ENCODE results near the gene FARP1.
"Not testable (repeated sequence)": the region's sequence is repeated elsewhere in the genome, so short reads cannot be mapped to it uniquely, and the experiment has no call there.

FARP1 gene

DNA sequence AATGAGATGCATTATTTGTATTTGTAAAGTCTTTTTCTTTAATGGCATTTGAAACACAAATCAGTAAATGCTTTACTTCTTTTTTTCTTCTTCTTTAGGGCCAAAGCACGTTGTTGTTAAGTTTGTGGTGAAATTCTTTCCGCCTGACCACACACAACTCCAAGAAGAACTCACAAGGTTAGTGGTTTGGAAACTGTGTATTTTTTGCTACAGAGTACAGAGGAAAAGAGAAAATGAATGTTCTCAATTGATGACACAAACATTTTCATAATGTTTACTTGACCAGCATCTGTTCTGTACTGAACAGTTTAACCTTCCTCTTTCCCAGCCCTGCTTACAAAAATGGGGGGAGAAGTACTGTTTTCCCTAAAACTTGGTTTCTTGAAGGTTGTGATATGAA, 225.1 kb downstream of the FARP1 start:
- peaks cover 30% of the 10 kb centered on the region for H3K4me1 ChIP-seq (ENCODE audit: insufficient read depth, low read length)
- no peak overlapping the region for H3K4me3 ChIP-seq (ENCODE audit: low read length)
- no peak overlapping the region for H3K9ac ChIP-seq (ENCODE audit: low read depth, low read length)
- WGBS, result no CpG with 5 or more reads among the region's 2 CpGs
- H3K9me3 ChIP-seq (ENCODE audit: insufficient read depth, low read depth, low read length), result no peaks in the 10 kb centered on the region
- H3K27ac ChIP-seq (ENCODE audit: low read depth, low read length), result no peak overlapping the region
- H3K27me3 ChIP-seq (ENCODE audit: insufficient read depth, low read length), result no peaks in the 10 kb centered on the region
- H3K36me3 ChIP-seq (ENCODE audit: insufficient read depth, low read length), result peaks cover 12% of the 10 kb centered on the region

DNA sequence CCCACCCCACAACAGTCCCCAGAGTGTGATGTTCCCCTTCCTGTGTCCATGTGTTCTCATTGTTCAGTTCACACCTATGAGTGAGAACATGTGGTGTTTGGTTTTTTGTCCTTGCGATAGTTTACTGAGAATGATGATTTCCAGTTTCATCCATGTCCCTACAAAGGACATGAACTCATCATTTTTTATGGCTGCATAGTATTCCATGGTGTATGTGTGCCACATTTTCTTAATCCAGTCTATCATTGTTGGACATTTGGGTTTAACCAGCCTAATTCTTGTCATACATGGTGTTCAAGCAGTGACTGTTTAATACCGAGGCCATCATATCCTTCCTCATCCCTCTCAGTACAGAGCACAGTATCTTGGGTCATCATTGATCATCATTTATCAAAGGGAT, 226.6 kb downstream of the FARP1 start:
- not testable (repeated sequence) for H3K27ac ChIP-seq (ENCODE audit: low read depth, low read length); H3K27me3 ChIP-seq (ENCODE audit: insufficient read depth, low read length); H3K9ac ChIP-seq (ENCODE audit: low read depth, low read length); H3K9me3 ChIP-seq (ENCODE audit: insufficient read depth, low read depth, low read length); H3K4me3 ChIP-seq (ENCODE audit: low read length)
- H3K36me3 ChIP-seq (ENCODE audit: insufficient read depth, low read length), result peaks cover 14% of the 10 kb centered on the region
- 100% methylated on average over 1 of the region's 2 CpGs for WGBS
- H3K4me1 ChIP-seq (ENCODE audit: insufficient read depth, low read length), result peaks cover 33% of the 10 kb centered on the region

DNA sequence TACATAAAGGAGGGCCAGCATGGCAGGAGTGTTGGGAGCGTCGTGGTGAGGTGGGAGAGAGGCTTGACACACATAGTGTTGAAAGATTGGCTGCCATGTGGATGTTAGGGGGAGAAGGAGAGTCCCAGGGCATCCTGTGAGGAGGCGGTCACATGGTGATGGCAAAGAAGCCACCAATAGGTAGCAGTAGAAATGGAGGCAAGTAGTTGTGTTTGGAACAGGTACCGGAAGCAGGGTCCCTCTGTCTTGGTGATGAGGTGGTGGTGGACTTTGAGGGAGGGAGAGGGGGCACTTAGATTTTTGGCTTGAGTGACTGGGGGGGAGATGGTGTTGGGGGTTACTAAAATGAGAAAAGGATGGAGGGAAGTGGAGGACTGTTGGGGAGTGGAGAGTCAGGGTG, 227.4 kb downstream of the FARP1 start:
- H3K9ac ChIP-seq (ENCODE audit: low read depth, low read length), result no peak overlapping the region
- H3K4me3 ChIP-seq (ENCODE audit: low read length), result no peak overlapping the region
- 92% methylated on average over 4 of the region's 4 CpGs for WGBS
- no peaks in the 10 kb centered on the region for H3K9me3 ChIP-seq (ENCODE audit: insufficient read depth, low read depth, low read length)
- H3K27me3 ChIP-seq (ENCODE audit: insufficient read depth, low read length), result no peaks in the 10 kb centered on the region
- H3K27ac ChIP-seq (ENCODE audit: low read depth, low read length), result no peak overlapping the region
- peaks cover 33% of the 10 kb centered on the region for H3K4me1 ChIP-seq (ENCODE audit: insufficient read depth, low read length)
- peaks cover 14% of the 10 kb centered on the region for H3K36me3 ChIP-seq (ENCODE audit: insufficient read depth, low read length)

GRCh38 chr13:98370806-98371515, 228.1 kb downstream of the FARP1 start:
- no peaks in the 10 kb centered on the region for H3K9me3 ChIP-seq (ENCODE audit: insufficient read depth, low read depth, low read length)
- WGBS, result 92% methylated on average over 16 of the region's 16 CpGs
- no peaks in the 10 kb centered on the region for H3K27me3 ChIP-seq (ENCODE audit: insufficient read depth, low read length)
- H3K4me1 ChIP-seq (ENCODE audit: insufficient read depth, low read length), result peaks cover 27% of the 10 kb centered on the region
- H3K36me3 ChIP-seq (ENCODE audit: insufficient read depth, low read length), result peaks cover 14% of the 10 kb centered on the region
- no peak overlapping the region for H3K4me3 ChIP-seq (ENCODE audit: low read length)
- no peak overlapping the region for H3K27ac ChIP-seq (ENCODE audit: low read depth, low read length)
- H3K9ac ChIP-seq (ENCODE audit: low read depth, low read length), result no peak overlapping the region

GRCh38 chr13:98371516-98372023, 228.7 kb downstream of the FARP1 start:
- Histone ChIP-seq H3K27me3 (ENCODE audit: insufficient read depth, low read length) (no peaks in the 10 kb centered on the region), H3K36me3 (ENCODE audit: insufficient read depth, low read length) (peaks cover 14% of the 10 kb centered on the region), H3K9me3 (ENCODE audit: insufficient read depth, low read depth, low read length) (no peaks in the 10 kb centered on the region), H3K4me1 (ENCODE audit: insufficient read depth, low read length) (peaks cover 27% of the 10 kb centered on the region), H3K4me3 (ENCODE audit: low read length) (no peak overlapping the region), H3K9ac (ENCODE audit: low read depth, low read length) (no peak overlapping the region), H3K27ac (ENCODE audit: low read depth, low read length) (no peak overlapping the region)
- WGBS, result 94% methylated on average over 5 of the region's 5 CpGs

GRCh38 chr13:98372876-98373275, 230.0 kb downstream of the FARP1 start:
- no peaks in the 10 kb centered on the region for H3K27me3 ChIP-seq (ENCODE audit: insufficient read depth, low read length)
- no peak overlapping the region for H3K9ac ChIP-seq (ENCODE audit: low read depth, low read length)
- no peaks in the 10 kb centered on the region for H3K9me3 ChIP-seq (ENCODE audit: insufficient read depth, low read depth, low read length)
- H3K4me1 ChIP-seq (ENCODE audit: insufficient read depth, low read length), result peaks cover 27% of the 10 kb centered on the region
- H3K36me3 ChIP-seq (ENCODE audit: insufficient read depth, low read length), result peaks cover 13% of the 10 kb centered on the region
- no peak overlapping the region for H3K27ac ChIP-seq (ENCODE audit: low read depth, low read length)
- WGBS, result 89% methylated on average over 8 of the region's 8 CpGs
- H3K4me3 ChIP-seq (ENCODE audit: low read length), result no peak overlapping the region

DNA sequence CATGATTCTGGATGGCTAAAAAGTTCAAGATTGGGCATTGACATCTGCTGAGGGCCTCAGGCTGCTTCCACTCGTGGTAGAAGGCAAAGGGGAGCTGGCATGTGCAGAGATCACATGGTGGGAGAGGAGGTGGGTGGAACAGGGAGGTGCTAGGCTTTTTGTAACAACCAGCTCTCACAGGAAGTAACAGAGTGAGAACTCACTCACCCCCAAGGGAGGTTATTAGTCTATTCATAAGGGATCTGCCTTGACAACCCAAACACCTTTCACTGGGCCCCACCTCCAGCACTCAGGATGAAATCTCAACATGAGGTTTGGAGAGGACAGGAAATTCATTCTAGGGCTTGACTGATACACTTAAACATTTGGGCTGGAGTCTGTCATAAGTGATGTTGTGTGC, 231.9 kb downstream of the FARP1 start:
- H3K27me3 ChIP-seq (ENCODE audit: insufficient read depth, low read length), result no peaks in the 10 kb centered on the region
- WGBS, result 87% methylated on average over 1 of the region's 1 CpG
- H3K9me3 ChIP-seq (ENCODE audit: insufficient read depth, low read depth, low read length), result no peaks in the 10 kb centered on the region
- H3K9ac ChIP-seq (ENCODE audit: low read depth, low read length), result no peak overlapping the region
- no peak overlapping the region for H3K27ac ChIP-seq (ENCODE audit: low read depth, low read length)
- peaks cover 2% of the 10 kb centered on the region for H3K36me3 ChIP-seq (ENCODE audit: insufficient read depth, low read length)
- H3K4me1 ChIP-seq (ENCODE audit: insufficient read depth, low read length), result peaks cover 27% of the 10 kb centered on the region
- no peak overlapping the region for H3K4me3 ChIP-seq (ENCODE audit: low read length)

GRCh38 chr13:98377635-98378378, 234.9 kb downstream of the FARP1 start:
- no peak overlapping the region for H3K4me3 ChIP-seq (ENCODE audit: low read length)
- H3K9me3 ChIP-seq (ENCODE audit: insufficient read depth, low read depth, low read length), result no peaks in the 10 kb centered on the region
- H3K27ac ChIP-seq (ENCODE audit: low read depth, low read length), result no peak overlapping the region
- H3K9ac ChIP-seq (ENCODE audit: low read depth, low read length), result no peak overlapping the region
- peaks cover 5% of the 10 kb centered on the region; the same call in 1 of the 2 replicates for H3K4me1 ChIP-seq (ENCODE audit: insufficient read depth, low read length)
- H3K36me3 ChIP-seq (ENCODE audit: insufficient read depth, low read length), result peaks cover 2% of the 10 kb centered on the region
- H3K27me3 ChIP-seq (ENCODE audit: insufficient read depth, low read length), result no peaks in the 10 kb centered on the region
- 93% methylated on average over 11 of the region's 13 CpGs for WGBS

DNA sequence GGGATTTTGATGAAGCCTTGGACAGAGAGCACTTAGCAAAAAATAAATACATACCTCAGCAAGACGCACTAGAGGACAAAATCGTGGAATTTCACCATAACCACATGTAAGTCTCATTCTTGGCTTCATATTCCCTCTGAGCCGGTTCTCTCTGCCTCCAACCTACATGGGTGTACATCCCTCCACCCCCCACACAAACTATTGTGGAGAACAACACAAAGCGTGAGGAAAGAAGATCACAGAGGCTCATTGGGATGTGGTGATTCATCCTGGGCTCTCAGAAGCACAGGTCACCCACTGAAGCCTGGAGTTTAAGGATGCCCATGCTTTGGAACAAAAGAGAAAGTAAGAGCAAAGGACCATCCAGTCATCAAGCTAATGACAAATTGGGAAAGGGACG, 241.8 kb downstream of the FARP1 start:
- Histone ChIP-seq H3K27ac (ENCODE audit: low read depth, low read length) (no peak overlapping the region), H3K4me3 (ENCODE audit: low read length) (no peak overlapping the region)

GRCh38 chr13:98385606-98386005, 242.7 kb downstream of the FARP1 start:
- Histone ChIP-seq H3K9me3 (ENCODE audit: insufficient read depth, low read depth, low read length) (no peaks in the 10 kb centered on the region), H3K4me1 (ENCODE audit: insufficient read depth, low read length) (no peaks in the 10 kb centered on the region), H3K27ac (ENCODE audit: low read depth, low read length) (no peak overlapping the region), H3K36me3 (ENCODE audit: insufficient read depth, low read length) (peaks cover 55% of the 10 kb centered on the region), H3K9ac (ENCODE audit: low read depth, low read length) (no peak overlapping the region), H3K4me3 (ENCODE audit: low read length) (no peak overlapping the region), H3K27me3 (ENCODE audit: insufficient read depth, low read length) (no peaks in the 10 kb centered on the region)
- WGBS, result 96% methylated on average over 10 of the region's 10 CpGs

More for the DNA sequence above, 241.8 kb downstream of the FARP1 start:
- 97% methylated on average over 5 of the region's 5 CpGs for WGBS
- peaks cover 49% of the 10 kb centered on the region for H3K36me3 ChIP-seq (ENCODE audit: insufficient read depth, low read length)
- H3K9me3 ChIP-seq (ENCODE audit: insufficient read depth, low read depth, low read length), result no peaks in the 10 kb centered on the region
- H3K9ac ChIP-seq (ENCODE audit: low read depth, low read length), result no peak overlapping the region
- H3K4me1 ChIP-seq (ENCODE audit: insufficient read depth, low read length), result no peaks in the 10 kb centered on the region
- no peaks in the 10 kb centered on the region for H3K27me3 ChIP-seq (ENCODE audit: insufficient read depth, low read length)

DNA sequence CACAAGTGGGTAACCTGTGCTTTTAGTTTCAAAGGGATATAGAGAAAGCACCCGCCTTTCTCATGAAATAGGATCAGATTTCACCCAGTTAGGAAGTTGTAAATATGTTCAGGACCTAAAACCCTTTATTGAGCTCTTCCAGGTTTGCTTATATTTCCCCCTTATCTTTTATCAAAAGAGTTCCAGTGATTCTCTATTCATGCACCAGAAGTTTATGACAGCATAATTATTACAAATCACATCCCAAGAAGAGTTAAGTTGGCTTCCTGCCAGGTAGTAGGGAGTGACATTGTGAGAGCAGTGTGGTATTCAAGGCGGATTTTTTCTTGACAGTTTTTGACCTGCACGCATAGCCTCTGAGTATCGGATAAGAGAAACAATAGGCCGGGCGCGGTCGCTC, 243.7 kb downstream of the FARP1 start:
- Histone ChIP-seq H3K4me3 (ENCODE audit: low read length) (no peak overlapping the region), H3K9ac (ENCODE audit: low read depth, low read length) (no peak overlapping the region), H3K9me3 (ENCODE audit: insufficient read depth, low read depth, low read length) (no peaks in the 10 kb centered on the region), H3K27me3 (ENCODE audit: insufficient read depth, low read length) (no peaks in the 10 kb centered on the region), H3K27ac (ENCODE audit: low read depth, low read length) (no peak overlapping the region), H3K36me3 (ENCODE audit: insufficient read depth, low read length) (peaks cover 63% of the 10 kb centered on the region), H3K4me1 (ENCODE audit: insufficient read depth, low read length) (no peaks in the 10 kb centered on the region)
- WGBS, result 94% methylated on average over 8 of the region's 8 CpGs

All from HUES64 (cell line).